NCI-H187 (cell line): ENCODE data around the gene MMP28.
A peak's percentile ranks its signal among the peaks of the same experiment; 100 is the strongest.

Source experiments
- DNase-seq, 2 experiments: peaks; one replicate each; lab custom pipeline; 2025; lab: John Stamatoyannopoulos, UW

The MMP28 gene

DNA sequence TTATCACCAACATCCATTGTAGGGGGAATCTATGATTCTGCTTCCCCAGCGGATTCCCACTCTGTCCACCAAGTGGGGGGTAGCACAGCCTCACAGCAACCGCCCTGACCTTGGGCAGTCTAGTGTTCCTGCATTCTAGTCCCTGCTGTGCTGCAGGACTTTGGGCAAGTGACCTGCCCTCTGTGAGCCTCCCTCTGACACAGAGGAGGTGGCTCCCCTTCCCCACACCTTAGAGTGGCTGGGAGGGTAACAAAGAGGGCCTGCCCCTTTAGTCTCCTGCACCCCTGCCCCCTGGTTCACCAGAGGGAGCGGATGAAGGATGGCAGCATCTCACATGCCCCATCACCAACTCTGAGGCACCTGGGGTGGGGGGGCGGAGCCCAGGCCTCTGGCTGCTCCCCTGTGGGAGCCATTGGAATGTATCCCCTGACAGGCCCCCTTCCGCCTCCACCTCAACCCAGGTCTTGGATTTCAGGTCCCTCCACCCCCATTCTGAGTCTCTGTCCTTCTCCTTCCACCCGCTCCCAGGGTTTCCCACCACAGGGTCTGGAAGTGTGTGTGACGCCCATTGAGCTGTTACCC, 52.5 kb downstream of the MMP28 start:
- no peak for DNase-seq

DNA sequence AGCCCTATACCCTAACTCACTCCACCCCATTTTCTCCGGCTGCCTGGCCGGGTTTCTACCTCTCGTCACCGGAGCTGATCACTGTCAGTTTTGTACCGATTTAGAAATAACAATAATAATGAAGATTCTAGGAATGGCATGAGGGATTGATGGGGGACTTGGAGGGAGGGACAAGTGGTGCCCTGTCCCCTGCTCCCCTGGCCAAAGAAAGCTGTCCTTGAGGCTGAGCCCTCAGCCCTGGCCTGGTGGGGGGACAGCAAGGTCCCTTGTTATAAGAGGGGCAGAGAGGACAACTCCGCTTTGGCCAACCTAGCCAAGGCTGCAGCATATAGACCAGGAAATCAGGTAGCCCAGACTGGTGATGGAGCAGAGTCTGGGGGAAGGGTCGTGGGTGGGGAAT, 52.9 kb downstream of the MMP28 start:
- no peak for DNase-seq

DNA sequence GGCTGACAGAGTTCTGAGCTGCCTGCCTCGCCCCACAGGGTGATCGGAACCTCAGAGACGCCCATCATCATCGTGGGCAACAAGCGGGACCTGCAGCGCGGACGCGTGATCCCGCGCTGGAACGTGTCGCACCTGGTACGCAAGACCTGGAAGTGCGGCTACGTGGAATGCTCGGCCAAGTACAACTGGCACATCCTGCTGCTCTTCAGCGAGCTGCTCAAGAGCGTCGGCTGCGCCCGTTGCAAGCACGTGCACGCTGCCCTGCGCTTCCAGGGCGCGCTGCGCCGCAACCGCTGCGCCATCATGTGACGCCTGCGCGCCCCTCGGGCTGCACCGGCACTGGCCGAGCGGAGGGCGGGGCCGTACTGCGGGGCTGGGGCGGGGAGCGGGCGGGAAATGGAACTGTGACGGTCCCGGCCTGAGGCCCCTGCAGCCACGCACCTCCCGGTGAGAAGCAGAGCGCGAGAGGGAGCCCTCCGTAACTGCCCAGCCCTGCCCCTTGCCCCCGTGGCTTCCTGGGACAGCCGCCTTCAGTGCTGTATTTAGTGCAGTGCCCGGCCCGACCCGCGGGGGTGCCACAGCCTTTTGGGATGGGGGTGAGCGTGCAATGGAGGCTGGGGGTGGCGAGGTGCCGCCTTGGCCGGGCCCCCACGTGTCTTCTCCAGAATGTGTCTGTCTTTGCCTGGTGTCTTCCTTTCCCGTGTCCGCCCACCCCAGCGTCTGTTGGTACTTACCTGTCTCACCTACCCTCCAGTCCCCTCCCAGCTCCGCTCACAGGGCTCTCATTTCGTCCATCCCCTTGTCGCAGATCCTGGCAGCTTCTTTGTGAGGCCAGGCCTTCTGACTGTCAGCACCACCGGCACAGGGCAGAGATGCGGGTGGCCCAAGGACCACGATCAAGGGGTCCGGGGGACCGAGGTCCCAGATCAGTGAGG, 54.2 kb downstream of the MMP28 start:
- DNase-seq: peak in 1 of 2 experiments; percentile 22

DNA sequence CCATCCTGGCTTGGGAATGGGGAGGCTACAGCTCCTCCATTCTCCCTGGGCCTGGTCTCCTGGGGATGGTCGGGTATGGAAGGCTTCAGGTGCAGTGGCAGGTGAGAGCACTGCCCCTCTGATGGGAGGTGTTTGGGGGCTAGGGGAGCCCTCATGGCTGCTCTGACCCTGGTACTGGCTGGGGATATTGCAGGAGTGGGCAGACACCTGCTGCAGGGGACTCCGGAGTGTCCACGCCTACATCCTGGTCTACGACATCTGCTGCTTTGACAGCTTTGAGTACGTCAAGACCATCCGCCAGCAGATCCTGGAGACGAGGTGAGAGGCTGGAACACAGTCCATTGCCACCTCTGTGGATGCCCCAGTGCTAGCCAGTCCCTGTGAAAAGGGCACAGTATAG, 55.2 kb downstream of the MMP28 start:
- no peak for DNase-seq

DNA sequence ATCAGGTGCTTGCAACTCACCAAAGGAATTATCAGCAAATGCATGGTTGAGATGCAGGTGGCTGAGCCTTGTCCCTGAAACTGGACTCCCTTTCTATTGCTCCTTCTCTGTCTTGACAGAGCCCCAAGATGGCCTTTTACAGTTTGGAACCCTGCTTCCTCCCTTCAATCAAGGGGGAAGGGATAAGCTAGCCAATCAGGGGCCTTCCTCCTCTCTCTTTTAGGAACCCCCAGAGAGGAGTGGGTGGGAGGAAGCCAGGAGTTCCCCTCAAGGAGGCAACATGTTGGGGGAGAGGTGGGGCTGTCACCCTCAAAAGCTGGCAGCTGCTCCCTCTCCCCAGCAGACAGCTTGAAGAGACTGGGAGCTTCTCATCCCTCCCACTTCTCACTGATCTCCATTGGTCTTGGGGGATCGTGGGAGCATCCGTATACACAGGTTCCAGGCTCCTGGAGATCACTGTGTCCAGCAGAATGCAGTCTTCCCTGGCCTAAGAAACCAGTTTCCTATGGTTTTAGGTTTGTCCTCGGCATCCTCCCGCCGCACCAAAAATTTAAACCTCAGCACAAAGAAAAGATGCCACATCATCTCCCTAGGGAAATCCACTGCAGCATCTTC, 56.8 kb downstream of the MMP28 start:
- no peak for DNase-seq

DNA sequence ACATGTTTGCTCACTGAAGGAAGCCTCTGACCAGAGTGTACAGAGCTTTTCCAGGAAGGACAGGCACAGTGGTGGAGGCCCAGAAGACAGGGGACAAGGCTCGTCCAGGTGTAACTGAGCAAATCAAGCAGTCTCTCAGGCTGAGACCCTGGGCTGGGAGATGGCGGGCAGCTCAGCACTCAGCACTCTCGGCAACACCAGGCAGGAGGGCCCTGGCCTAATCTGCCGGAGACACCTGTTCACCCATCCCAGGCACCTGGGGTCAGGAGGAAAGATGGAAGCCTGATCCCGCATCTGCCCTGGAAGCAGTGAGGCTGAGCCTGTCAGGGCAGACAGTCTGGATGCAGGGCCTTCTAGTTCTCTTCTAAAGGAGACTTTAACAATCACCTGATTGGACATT, 59.2 kb downstream of the MMP28 start:
- no peak for DNase-seq

DNA sequence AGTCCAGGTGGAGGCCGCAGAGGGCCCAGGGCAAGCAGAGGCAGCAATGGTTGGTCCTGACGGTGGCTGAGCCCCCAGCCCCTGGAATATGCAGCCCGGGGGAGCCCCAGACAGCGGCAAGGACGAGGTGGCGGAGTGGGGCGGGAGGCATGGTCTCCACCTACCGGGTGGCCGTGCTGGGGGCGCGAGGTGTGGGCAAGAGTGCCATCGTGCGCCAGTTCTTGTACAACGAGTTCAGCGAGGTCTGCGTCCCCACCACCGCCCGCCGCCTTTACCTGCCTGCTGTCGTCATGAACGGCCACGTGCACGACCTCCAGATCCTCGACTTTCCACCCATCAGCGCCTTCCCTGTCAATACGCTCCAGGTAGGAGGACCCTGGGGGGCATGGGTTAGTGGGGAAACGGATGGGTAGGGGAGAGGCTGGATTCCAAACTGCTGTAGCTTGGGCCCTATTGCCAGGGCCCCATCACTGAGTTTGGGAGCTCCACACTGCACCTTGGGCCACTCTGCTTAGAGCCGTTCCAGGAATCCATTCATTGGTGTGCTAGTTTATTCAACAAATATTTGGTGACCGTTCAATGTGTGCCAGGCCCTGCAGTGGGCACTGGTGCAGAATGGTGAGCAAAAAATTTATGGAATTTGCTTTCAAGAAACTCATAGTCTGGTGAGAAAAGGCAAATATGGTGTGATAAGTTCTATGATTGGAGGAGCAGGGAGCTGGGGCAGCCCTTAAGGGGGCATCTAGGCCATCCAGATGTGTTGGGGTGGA, 60.2 kb downstream of the MMP28 start:
- no peak for DNase-seq

DNA sequence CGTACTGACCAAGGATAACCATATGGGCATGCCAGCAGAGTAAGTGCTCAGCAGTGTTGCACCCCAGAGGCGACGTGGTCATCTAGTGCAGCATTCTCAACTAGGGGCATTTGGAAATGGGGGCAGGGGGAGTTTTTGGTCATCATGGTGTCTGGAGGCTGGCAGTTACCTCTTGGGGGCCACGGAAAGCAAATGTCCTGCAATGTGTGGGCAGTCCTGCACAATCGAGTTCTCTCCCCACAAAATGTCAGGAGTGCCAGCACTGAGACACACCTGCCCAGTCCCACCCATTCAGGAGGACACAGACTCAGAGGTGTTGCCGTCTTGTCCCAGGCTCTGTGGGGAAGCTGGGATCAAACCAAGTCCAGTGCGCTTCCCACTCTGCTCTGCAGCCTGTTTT, 61.0 kb downstream of the MMP28 start:
- DNase-seq: no peak

DNA sequence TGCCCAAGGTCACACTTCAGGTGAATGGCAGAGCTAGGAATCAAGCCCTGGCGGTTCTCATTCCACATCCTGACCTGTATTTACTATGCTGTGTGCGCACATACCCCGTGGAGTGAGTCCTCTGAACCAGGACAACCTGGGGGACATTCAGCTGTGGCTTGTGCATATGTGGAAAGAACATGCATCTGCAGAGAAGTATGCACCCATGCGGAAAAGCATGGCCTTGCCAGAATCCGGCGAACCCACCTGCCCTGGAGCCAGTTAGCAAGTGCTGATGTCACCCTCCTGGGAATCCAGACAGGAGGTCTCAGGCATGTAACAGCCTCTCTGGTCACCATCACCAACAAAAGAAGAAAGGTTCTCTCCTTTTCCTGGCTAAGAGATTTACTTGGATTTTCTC, 62.1 kb downstream of the MMP28 start:
- DNase-seq: no peak

DNA sequence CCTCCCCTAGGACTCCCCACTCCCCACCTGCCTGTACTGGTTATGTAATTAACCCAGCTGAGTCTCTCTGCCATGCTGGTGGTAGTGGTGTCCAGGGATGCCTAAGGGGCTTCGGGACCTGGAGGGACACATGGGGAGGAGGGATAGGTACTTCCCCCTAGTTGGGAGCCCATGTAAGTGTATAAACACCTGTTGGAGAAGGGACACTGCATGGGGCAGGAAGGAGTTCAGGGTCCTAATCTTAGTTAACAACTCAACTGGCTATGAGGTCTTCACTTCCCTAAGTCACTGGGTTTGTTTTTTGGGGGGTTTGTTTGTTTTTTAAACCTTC, 62.7 kb downstream of the MMP28 start:
- no peak for DNase-seq

DNA sequence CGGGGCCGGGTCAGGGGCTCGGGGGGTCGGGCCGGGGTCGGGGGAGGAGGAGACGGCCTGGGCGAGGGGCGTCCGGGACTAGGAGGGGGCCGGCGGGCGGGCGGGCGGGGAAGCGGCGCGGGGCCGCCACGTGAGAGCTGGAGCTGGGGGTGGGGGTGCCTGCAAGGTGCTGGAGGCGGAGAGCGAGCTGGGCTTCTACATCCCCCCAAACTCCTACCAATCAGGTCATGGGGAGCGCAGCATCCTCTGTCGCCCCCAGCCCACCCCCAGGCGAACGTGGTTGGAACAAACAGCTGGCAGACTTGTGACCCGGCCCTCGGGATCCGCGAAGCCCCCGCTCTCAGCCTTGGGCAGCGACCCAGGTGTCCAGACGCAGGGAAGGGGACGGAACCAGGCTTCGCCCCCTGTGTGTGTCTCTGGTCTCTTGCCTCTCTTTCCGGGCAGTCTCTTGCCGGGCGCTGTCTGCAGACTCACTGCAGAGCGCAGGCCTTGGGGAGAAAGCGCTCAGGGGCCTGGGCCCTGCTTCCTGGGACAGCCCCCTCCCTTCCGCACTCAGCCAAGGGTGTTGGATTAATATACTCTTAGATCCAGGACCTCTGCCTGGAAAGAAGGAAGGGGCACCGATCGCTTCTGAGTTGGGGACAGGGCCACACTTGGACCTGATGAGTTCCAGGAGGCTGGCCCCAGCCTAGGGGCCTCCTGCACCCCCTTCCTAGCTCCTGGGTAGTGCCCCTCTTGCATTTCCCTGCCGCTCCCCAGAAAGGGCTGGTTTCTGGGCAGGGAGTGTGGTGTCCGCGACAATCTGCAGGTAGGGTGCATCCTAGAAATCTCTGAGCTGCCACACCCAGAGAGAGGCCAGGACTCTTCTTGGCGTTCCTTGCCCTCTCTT, 63.3 kb downstream of the MMP28 start:
- no peak for DNase-seq

DNA sequence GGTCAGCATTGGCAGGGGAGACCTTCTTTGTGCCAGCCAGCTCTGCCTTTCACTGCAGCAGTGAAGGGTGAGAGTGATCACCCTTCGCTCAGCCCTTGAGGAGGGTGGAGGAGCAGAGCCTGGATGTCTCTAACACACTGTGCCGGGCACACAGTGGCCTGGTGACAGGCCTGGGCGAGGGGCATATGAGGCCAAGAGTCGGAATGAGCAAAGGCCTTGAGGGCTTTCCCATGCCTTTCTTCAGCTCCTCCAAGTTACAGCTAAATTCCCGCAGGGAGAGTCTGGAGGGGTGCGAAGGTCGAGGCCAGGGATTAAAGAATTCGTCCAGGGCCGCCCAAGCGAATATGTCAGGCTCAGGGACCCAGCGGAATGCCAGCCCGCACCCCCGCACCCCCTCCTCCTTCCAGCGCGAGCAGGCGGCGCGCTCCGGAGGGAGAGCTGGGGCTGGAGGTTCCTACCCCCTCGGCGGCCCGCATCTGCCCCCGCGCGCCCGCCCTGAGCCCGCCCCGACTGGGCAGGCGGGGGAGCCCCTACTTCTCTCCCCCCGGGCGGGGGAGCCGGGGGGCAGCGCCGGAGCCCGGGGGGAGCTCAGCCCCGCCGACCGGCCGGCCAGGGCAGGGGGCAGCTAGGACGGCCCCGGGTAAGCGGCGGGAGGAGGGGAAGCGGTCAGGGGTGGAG, 64.1 kb downstream of the MMP28 start, which contains the start of gene RASL10B:
RASL10B (plus strand) TSS at position 401 of the 678 bp plus-strand sequence. CDS start 3,546 bp downstream, outside the sequence.
- DNase-seq: peak in 1 of 2 experiments; percentile 61

DNA sequence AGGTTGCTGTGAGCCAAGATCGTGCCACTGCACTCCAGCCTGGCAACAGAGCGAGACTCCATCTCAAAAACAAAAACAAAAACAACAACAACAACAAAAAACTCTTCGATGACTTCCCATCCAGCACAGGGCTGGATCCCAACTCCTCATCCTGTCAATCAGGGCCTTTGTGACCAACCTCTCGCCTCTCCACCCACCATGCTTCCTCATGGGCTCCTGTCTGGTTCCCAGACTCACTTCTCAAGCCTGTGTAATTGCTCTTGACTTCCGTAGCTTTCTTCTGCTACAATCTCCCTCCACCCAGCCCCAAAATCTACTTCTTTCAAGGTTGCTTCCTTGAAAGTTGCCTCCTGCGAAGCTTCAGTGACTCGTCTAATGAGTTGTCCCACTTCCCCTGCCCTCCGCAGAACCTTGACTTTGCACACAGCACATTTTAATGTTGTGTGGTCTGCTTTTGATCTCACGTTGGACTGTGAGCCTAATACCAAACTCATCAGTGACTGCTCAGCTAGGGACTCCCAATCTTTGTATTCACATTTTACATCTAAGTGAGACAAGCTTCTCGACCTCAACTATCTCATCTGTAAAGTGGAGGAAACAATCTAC, 64.9 kb downstream of the MMP28 start:
- DNase-seq: no peak

DNA sequence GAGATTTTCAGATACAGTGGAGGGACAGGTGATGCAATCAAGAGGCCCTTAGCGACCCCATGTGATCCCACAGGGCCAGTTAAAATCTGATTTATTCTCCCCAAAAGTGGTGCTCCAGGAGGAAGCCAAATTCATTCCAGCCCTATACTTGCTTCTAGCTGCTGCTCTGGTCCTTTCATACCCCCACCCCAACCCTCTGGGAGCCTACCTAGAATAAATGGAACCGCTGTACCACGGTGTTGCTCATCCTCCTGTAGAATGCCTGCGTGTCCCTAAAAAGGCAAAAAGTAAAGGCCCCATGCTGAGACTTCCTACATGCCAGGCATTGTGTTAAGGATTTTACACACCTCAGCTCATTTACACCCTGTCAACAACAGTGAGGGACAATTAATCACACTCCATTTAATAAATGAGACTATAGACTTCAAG, 66.0 kb downstream of the MMP28 start:
- no peak for DNase-seq

DNA sequence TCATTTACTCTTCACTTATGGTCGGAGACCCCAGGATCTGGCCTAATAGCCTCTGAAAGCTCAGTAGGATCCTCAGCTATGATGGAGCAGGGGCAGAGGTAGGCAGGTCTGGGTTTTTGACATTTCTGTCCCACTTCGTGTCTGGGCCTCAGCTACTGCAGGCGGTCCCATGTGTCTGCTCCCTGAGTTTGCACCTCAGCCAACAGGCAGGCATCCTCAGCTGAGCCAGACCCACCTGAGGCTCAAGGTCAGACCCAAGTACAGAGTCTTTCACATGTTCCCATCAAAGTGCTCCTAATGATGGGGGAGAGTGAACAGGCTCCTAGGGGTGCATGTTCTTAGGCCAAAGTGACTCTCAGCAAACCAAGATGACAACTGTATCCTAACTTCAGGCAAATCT, 66.9 kb downstream of the MMP28 start:
- no peak for DNase-seq

DNA sequence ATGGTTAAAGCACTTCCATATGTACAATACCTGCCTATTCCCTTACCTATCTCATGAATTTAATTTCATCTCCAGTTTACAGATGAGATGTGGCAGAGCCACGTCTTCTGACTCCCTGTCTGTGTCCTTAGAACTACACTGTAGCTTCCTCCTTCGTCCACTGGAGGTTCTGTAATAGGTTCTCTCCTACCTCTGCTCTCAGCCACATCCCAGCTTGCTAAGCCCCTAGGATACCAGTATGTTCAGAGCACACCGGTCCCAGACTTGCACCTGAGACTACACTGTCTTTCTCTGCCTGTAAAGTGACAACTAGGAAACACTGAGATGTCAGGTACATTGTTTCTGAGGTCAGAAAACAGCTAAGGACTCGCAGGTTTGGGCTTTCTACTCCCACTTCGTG, 67.8 kb downstream of the MMP28 start:
- no peak for DNase-seq

DNA sequence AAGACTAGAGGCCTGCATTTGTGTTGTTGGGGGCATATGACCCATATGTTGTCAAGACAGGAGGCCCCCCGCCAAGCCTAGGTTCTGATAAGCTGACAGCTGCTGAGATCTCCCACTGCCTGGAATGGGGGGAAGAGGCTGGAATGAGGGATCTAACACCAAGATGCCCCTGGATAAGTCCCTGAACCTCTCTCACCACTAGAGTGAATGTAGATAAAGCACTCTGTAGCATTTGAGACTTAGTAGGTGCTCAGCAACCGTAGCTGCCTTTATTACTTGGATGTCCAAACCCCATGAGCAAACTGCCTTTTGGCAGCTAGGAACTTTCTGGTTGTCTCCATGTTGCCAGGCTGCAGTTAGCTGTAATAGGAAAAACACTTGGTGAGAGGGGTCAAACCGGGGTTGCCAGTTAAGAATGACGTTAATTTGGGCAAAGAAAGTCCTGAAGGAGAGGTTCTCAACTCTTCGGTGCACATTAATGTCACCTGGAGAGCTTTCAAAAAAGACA, 68.4 kb downstream of the MMP28 start:
- no peak for DNase-seq

DNA sequence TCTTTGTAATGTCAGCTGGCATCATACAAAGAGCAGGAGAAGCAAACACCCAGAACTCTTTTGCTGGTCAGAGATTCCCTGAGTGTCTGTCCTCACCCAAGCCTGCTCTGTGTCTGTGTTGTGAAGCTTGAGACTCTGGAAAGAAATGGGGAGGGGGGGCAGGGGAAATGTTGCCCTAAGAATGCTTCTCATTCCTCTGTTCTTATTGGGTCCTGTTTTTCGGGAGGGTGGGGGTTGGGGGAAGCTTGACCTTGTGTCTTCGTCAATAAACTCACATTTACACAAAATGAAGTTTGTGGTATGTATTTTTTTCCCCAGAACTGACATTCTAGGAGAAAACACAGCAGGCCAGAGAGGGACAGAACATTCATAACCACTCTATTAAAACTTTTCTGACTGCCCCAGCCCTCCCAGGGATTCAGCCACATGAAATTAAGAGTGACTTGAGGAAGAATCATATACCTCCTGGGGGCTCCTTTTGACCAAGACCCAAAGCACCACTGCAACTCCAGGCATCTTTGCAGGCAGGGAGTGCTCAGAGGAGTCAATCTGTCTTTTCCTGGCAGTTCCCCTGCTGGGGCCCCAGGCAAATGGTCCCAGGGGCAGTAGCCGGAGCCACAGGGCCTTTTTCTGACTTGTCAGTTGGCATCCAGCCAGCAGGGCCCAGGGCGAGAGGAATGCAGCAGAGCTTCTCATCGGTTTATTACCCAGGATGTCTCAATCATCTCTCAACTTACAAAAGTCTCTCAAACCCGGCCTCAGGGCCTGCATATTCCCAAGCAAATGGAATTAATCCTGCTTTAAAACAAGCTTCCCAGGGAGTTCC, 69.1 kb downstream of the MMP28 start:
- DNase-seq: peak in 1 of 2 experiments; percentile 33

DNA sequence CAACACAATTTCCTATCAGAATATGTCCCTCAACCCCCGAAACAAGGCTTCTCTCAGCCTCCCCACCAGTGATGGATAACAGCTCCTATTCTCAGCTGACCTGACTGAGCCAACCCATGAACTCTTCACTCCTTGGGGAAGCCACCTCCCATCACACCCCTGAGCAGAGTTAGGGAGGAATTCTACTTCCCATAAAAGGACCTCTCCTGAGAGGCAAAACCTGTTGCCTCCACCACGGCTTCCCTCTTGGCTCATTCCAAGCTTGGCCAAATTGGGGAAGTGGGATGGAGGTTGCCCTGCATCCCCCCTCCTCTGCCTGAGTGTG, 69.7 kb downstream of the MMP28 start:
- DNase-seq: no peak
